Liver (tissue), 3 donors: ENCODE measurements around the gene MRPS23.

Experiments
- ATF3 ChIP-seq: IDR thresholded peaks from 2 replicates; pipeline ENCODE4 v1.6.1; 2016; ENCODE audit warnings: antibody characterized with exemption
- CTCF ChIP-seq: fragments of 150-350 bp; IDR thresholded peaks from 2 replicates; pipeline ENCODE4 v1.5.1; 2017; ENCODE audit warnings: improper control_type of control experiment, low read depth, low read length; ENCODE audit not compliant: missing input control
- FOXA1 ChIP-seq: IDR thresholded peaks from 2 replicates; pipeline ENCODE4 v1.6.1; 2016; ENCODE audit warnings: antibody characterized with exemption
- MAX ChIP-seq: IDR thresholded peaks from 2 replicates; pipeline ENCODE4 v1.6.1; 2016; ENCODE audit warnings: antibody characterized with exemption
- REST ChIP-seq: IDR thresholded peaks from 2 replicates; pipeline ENCODE4 v1.6.1; 2016; ENCODE audit warnings: antibody characterized with exemption, mild to moderate bottlenecking
- YY1 ChIP-seq: IDR thresholded peaks from 2 replicates; pipeline ENCODE4 v1.6.1; 2016; ENCODE audit warnings: antibody characterized with exemption, mild to moderate bottlenecking
- ZBTB33 ChIP-seq: IDR thresholded peaks from 2 replicates; pipeline ENCODE4 v1.6.1; 2016; ENCODE audit warnings: antibody characterized with exemption
- donor health status: healthy.
- donor health status: healthy.

- TF ChIP-seq ZBTB33 (no peak), FOXA1 (no peak), CTCF (no peak), MAX (no peak), REST (no peak), ATF3 (no peak), YY1 (no peak)
These were observed 35.4 kb downstream of the MRPS23 start for GRCh38 chr17:57814421-57814820.
